Stimulated activated CD4-positive, alpha-beta T cell treated with anti-CD3 and anti-CD28 coated beads, Interleukin-1b, Interleukin-23, amount 100 ng/mL, for 24 hours (primary cell): ENCODE results near the gene EML4.
"Not testable (repeated sequence)": the region's sequence is repeated elsewhere in the genome, so short reads cannot be mapped to it uniquely, and the experiment has no call there.

Source experiments
- DNase-seq, 4 experiments: peaks; one replicate each; pipeline ENCODE4 v3.0.0-alpha.2; 2020; ENCODE audit warnings: low read depth in 4 of 4, low spot score in 1 of 4

EML4 gene

GRCh38 chr2:42170619-42171395 lies 1.7 kb downstream of the EML4 start:
- no peak for DNase-seq

- DNase-seq, result no peak
These were observed 2.3 kb downstream of the EML4 start for GRCh38 chr2:42171396-42171980.

GRCh38 chr2:42172020-42172419 lies 2.9 kb downstream of the EML4 start:
- DNase-seq, result no peak

GRCh38 chr2:42172566-42172965 lies 3.4 kb downstream of the EML4 start:
- no peak for DNase-seq

GRCh38 chr2:42173467-42173866 lies 4.3 kb downstream of the EML4 start:
- not testable (repeated sequence) for DNase-seq

GRCh38 chr2:42176992-42177738 lies 8.0 kb downstream of the EML4 start:
- no peak for DNase-seq

- DNase-seq, result no peak
These were observed 9.2 kb downstream of the EML4 start for GRCh38 chr2:42178335-42178734.

GRCh38 chr2:42180300-42180699 lies 11.1 kb downstream of the EML4 start:
- no peak for DNase-seq

- DNase-seq, result no peak
These were observed 13.6 kb downstream of the EML4 start for GRCh38 chr2:42182654-42183308.

- DNase-seq, result no peak
These were observed 14.6 kb downstream of the EML4 start for GRCh38 chr2:42183775-42184174.

GRCh38 chr2:42184346-42184745 lies 15.2 kb downstream of the EML4 start:
- DNase-seq, result no peak

- no peak for DNase-seq
These were observed 16.2 kb downstream of the EML4 start for GRCh38 chr2:42185220-42185921.

- no peak for DNase-seq
These were observed 17.2 kb downstream of the EML4 start for GRCh38 chr2:42186366-42186765.

GRCh38 chr2:42186945-42187632 lies 17.9 kb downstream of the EML4 start:
- no peak for DNase-seq

GRCh38 chr2:42187886-42188285 lies 18.7 kb downstream of the EML4 start:
- no peak for DNase-seq

GRCh38 chr2:42189235-42189566 lies 20.0 kb downstream of the EML4 start:
- no peak for DNase-seq

GRCh38 chr2:42190191-42190590 lies 21.0 kb downstream of the EML4 start:
- DNase-seq, result no peak

GRCh38 chr2:42191285-42192009 lies 22.3 kb downstream of the EML4 start:
- no peak for DNase-seq

GRCh38 chr2:42192010-42192373 lies 22.8 kb downstream of the EML4 start:
- DNase-seq, result no peak
